Spleen (tissue), 11 donors: ENCODE results near the gene GPAM. TPM values are rescaled to one million over a fixed set of nuclear protein-coding genes. Genes with fewer than 3 reads are reported as not detected.

Experiments used
- DNase-seq: peaks from one replicate; pipeline ENCODE4 v3.0.0-alpha.2; 2020
- H3K27ac ChIP-seq, 8 donors: fragments of 200-600 bp; sonication (generic) in 7 of 8; 1 replicate in 4 of 8; 2 replicates in 4 of 8; pipeline versions ENCODE4 v1.5.0 to v1.8.0; 2016 to 2021; ENCODE audit warnings: inconsistent platforms in 4 of 8, mild to moderate bottlenecking in 4 of 8, moderate library complexity in 1 of 8
- H3K27me3 ChIP-seq, 7 donors: fragments of 200-600 bp; sonication (generic) in 6 of 7; replicated peaks in 1 of 7; 1 replicate in 4 of 7; 2 replicates in 3 of 7; pipeline versions ENCODE4 v1.5.0 to v1.8.0; 2016 to 2021; ENCODE audit warnings: inconsistent platforms in 3 of 7, mild to moderate bottlenecking in 1 of 7
- H3K36me3 ChIP-seq, 6 donors: fragments of 200-600 bp; sonication (generic) in 5 of 6; 1 replicate in 4 of 6; 2 replicates in 2 of 6; pipeline versions ENCODE4 v1.5.0 to v1.8.0; 2016 to 2021; ENCODE audit warnings: inconsistent platforms in 2 of 6
- H3K4me1 ChIP-seq, 6 donors: fragments of 200-600 bp; sonication (generic) in 5 of 6; 1 replicate in 3 of 6; 2 replicates in 3 of 6; pipeline versions ENCODE4 v1.5.0 to v1.8.0; 2016 to 2021; ENCODE audit warnings: inconsistent platforms in 3 of 6
- H3K4me3 ChIP-seq, 8 donors: fragments of 200-600 bp; sonication (generic) in 7 of 8; 1 replicate in 4 of 8; 2 replicates in 4 of 8; pipeline versions ENCODE4 v1.5.0 to v1.8.0; 2016 to 2021; ENCODE audit warnings: inconsistent platforms in 4 of 8, mild to moderate bottlenecking in 4 of 8, moderate library complexity in 2 of 8
- H3K9me3 ChIP-seq, 8 donors: fragments of 200-600 bp; sonication (generic) in 7 of 8; 1 replicate in 4 of 8; 2 replicates in 4 of 8; pipeline versions ENCODE4 v1.5.0 to v1.8.0; 2016 to 2021; ENCODE audit warnings: inconsistent platforms in 4 of 8
- POLR2A ChIP-seq, 3 donors: fragments of 450-650 bp; IDR thresholded peaks; one replicate each; pipeline ENCODE4 v1.5.1; 2017; ENCODE audit warnings: antibody characterized with exemption in 3 of 3, mild to moderate bottlenecking in 1 of 3
- POLR2AphosphoS5 ChIP-seq, 3 donors: sonication (generic); formaldehyde crosslinking; IDR thresholded peaks; one replicate each; pipeline ENCODE4 v1.5.1; 2017; ENCODE audit warnings: antibody characterized with exemption in 3 of 3
- WGBS, 5 donors: extraction: QIAGEN DNeasy Blood & Tissue Kit in 3 of 5; methylation state at CpG; one replicate each; pipeline versions ENCODE4 v1.1.5 to v1.1.7; 2013 to 2018; 5-methylcytosine and 5-hydroxymethylcytosine counted together
- intact Hi-C: fragments of 100-400 bp; cut with DNase I; formaldehyde crosslinking; loops from one replicate; pipeline ENCODE4 v1.15.0; 2023; ENCODE audit warnings: low total_unique reads
- polyA plus RNA-seq, 3 donors: library from polyadenylated mRNA; stranded (reverse); fragments of 200-250 nt; gene quantifications; one replicate each; pipeline ENCODE4 v1.2.1, GENCODE V29; 2013
- total RNA-seq, 7 donors: library from RNA; depleted of rRNA in 3 of 7; stranded (reverse); fragments of >200 nt in 3 of 7; fragmentation: NEBNext Ultra II Directional in 4 of 7; extraction: Animal tissue kit (Norgen Biotek cat#: 25700) in 4 of 7; gene quantifications; one replicate each; pipeline versions ENCODE4 v1.1.0 to v1.2.1, GENCODE V29; 2016 to 2021
- TF ChIP-seq, protein P1 (sequence below), 11 experiments: fragments of 200-600 bp in 7 of 11; fragments of 450-650 bp in 4 of 11; sonication (generic) in 4 of 11; IDR thresholded peaks in 8 of 11; conservative IDR thresholded peaks in 3 of 11; 1 replicate in 7 of 11; 2 replicates in 4 of 11; pipeline versions ENCODE4 v1.4.0 to v1.8.0; 2016 to 2021; ENCODE audit warnings: antibody characterized with exemption in 11 of 11, inconsistent platforms in 4 of 11, mild to moderate bottlenecking in 1 of 11
- donor health status: healthy with polysubstance abuse.
- donor health status: DM: no; HTN: no; CAD: no; lungs with moderate emphysema.
- donor health status: DM: no; HTN: no; CAD: no.
- donor health status: Bipolar disorder and iron deficiency.
- donor health status: healthy.
- donor health status: DM: no; HTN: no; CAD: no.
- donor health status: DM: yes; HTN: yes; CAD: no.

Gene GPAM
- total and polyA plus RNA-seq, 10 donors, result 2.6 to 15.0 (median 6.5) TPM

GRCh38 chr10:112184379-112184778 is 814 bp upstream of the GPAM start:
- H3K36me3 ChIP-seq, result peaks cover 0 to 20% (median 12%) of the 10 kb centered on the region in 6 donors
- H3K27ac ChIP-seq, result peak overlapping the region in 5 of 8 donors; percentile 74 to 87 (median 76)
- TF ChIP-seq POLR2A (IDR thresholded peaks at IDR 0.05) (no peak), POLR2AphosphoS5 (IDR thresholded peaks at IDR 0.05) (no peak)
- TF ChIP-seq, protein P1, sequence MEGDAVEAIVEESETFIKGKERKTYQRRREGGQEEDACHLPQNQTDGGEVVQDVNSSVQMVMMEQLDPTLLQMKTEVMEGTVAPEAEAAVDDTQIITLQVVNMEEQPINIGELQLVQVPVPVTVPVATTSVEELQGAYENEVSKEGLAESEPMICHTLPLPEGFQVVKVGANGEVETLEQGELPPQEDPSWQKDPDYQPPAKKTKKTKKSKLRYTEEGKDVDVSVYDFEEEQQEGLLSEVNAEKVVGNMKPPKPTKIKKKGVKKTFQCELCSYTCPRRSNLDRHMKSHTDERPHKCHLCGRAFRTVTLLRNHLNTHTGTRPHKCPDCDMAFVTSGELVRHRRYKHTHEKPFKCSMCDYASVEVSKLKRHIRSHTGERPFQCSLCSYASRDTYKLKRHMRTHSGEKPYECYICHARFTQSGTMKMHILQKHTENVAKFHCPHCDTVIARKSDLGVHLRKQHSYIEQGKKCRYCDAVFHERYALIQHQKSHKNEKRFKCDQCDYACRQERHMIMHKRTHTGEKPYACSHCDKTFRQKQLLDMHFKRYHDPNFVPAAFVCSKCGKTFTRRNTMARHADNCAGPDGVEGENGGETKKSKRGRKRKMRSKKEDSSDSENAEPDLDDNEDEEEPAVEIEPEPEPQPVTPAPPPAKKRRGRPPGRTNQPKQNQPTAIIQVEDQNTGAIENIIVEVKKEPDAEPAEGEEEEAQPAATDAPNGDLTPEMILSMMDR (IDR thresholded peaks at IDR 0.05 in 8 of 11, conservative IDR thresholded peaks at IDR 0.05 in 3 of 11), result no peak
- H3K27me3 ChIP-seq, result no peaks in the 10 kb centered on the region
- H3K9me3 ChIP-seq, result peaks cover 0 to 15% (median 4%) of the 10 kb centered on the region in 8 donors
- H3K4me3 ChIP-seq, result peak overlapping the region in 3 of 8 donors; percentile 86 to 96 (median 94)
- 16 to 30% (median 24%) methylated on average over 2 of the region's 2 CpGs for WGBS, 5 donors
- H3K4me1 ChIP-seq, result peaks cover 2 to 35% (median 21%) of the 10 kb centered on the region in 6 donors
- intact Hi-C loops, result loop anchor here (10.0 kb wide), 2 partner anchors 130 to 260 kb away; partner anchors contain the start of genes VTI1A and ZDHHC6
- DNase-seq, result no peak

- Histone ChIP-seq H3K4me3 (peak overlapping the region; percentile 63 to 96 (median 90)), H3K36me3 (peaks cover 0 to 24% (median 14%) of the 10 kb centered on the region in 6 donors), H3K27me3 (no peaks in the 10 kb centered on the region), H3K9me3 (peaks cover 0 to 15% (median 4%) of the 10 kb centered on the region in 8 donors), H3K27ac (peak overlapping the region; percentile 47 to 87 (median 75)), H3K4me1 (peaks cover 2 to 35% (median 21%) of the 10 kb centered on the region in 6 donors)
- TF ChIP-seq POLR2A (IDR thresholded peaks at IDR 0.05) (no peak), POLR2AphosphoS5 (IDR thresholded peaks at IDR 0.05) (no peak)
- TF ChIP-seq, protein P1 (IDR thresholded peaks at IDR 0.05 in 8 of 11, conservative IDR thresholded peaks at IDR 0.05 in 3 of 11), result no peak
- intact Hi-C loops, result loop anchor here (10.0 kb wide), 2 partner anchors 131 to 261 kb away; partner anchors contain the start of genes VTI1A and ZDHHC6
- WGBS, 5 donors, result 5 to 16% (median 10%) methylated on average over 5 of the region's 5 CpGs
- no peak for DNase-seq
These were observed 447 bp upstream of the GPAM start for GRCh38 chr10:112184052-112184371.

DNA sequence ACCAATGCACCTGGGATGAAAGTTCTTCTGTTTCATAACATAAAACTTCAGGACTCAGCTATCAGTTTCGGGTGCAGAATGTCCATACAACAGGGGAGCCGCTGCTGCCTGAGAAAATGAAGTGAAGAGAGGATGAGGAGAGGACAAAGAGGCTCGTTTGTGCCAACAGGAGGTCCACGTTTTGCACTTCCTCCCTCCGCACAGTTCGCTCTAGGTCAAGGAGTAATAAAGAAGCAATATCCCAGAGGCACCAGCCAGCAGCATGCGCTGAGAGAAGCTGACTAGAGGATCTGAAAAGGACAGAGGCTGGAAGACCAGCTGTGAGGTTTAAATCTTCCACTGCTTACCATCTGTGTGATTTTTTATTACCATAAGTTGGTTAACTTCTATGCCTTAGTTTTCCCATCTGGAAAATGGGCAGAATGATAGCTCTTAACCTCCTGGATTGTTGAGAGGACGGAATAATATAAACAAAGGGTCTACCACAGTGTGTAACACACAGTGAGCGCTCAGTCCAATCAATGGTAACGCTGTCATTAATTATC is 709 bp downstream of the GPAM start:
- peaks cover 0 to 35% (median 18%) of the 10 kb centered on the region in 6 donors for H3K36me3 ChIP-seq
- peaks cover 0 to 15% (median 4%) of the 10 kb centered on the region in 8 donors for H3K9me3 ChIP-seq
- TF ChIP-seq POLR2A (IDR thresholded peaks at IDR 0.05), result no peak
- no peak for TF ChIP-seq POLR2AphosphoS5 (IDR thresholded peaks at IDR 0.05)
- TF ChIP-seq, protein P1 (IDR thresholded peaks at IDR 0.05 in 8 of 11, conservative IDR thresholded peaks at IDR 0.05 in 3 of 11), result no peak
- H3K4me1 ChIP-seq, result peaks cover 2 to 35% (median 21%) of the 10 kb centered on the region in 6 donors
- DNase-seq, result no peak
- peak overlapping the region in 5 of 8 donors; percentile 47 to 87 (median 76) for H3K27ac ChIP-seq
- H3K27me3 ChIP-seq, result no peaks in the 10 kb centered on the region
- 33 to 43% (median 38%) methylated on average over 10 of the region's 10 CpGs for WGBS, 5 donors
- intact Hi-C loops, result loop anchor here (10.0 kb wide), 2 partner anchors 132 to 262 kb away; partner anchors contain the start of genes VTI1A and ZDHHC6
- peak overlapping the region; percentile 63 to 96 (median 90) for H3K4me3 ChIP-seq

DNA sequence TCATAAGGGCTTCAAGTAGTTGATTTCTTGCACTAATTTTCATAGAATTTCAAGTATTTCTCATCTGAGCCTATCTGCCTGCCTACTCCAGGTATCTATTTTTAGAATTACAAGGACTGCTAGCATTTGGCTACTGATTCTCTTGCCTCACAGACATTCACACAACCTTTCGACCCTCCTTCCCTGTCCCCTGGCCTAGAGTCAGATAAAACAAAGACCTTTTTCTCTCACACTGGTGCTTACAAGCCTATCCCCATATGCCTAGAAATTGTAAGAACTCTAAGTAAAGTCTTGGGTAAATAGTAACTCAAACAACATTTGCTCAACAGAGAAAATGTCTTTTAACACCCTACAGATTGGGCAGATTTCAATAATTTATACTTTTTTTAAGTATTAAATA is 6.3 kb downstream of the GPAM start:
- H3K4me3 ChIP-seq, result no peak overlapping the region
- H3K36me3 ChIP-seq, result peaks cover 0 to 92% (median 63%) of the 10 kb centered on the region in 6 donors
- intact Hi-C loops, result no loop called here
- DNase-seq, result no peak
- no peaks in the 10 kb centered on the region for H3K27me3 ChIP-seq
- TF ChIP-seq POLR2AphosphoS5 (IDR thresholded peaks at IDR 0.05), result no peak
- no peak for TF ChIP-seq POLR2A (IDR thresholded peaks at IDR 0.05)
- TF ChIP-seq, protein P1 (IDR thresholded peaks at IDR 0.05 in 8 of 11, conservative IDR thresholded peaks at IDR 0.05 in 3 of 11), result no peak
- H3K27ac ChIP-seq, result no peak overlapping the region
- 85 to 100% (median 92%) methylated on average over 1 of the region's 1 CpG for WGBS, 5 donors
- H3K4me1 ChIP-seq, result peaks cover 0 to 11% (median 2%) of the 10 kb centered on the region in 6 donors
- no peaks in the 10 kb centered on the region for H3K9me3 ChIP-seq
